ENCODE results near the gene CDH1. TPM values are rescaled to one million over a fixed set of nuclear protein-coding genes. Genes with fewer than 3 reads are reported as not detected.

Gene CDH1
- total and polyA plus RNA-seq, 12 donors = 0.01 to 0.82 (median 0.34) TPM; not detected in 7

GRCh38 chr16:68866933-68867332 lies 129.8 kb downstream of the CDH1 start:
- DNase-seq = no peak
- Histone ChIP-seq H3K36me3 (peaks cover 0 to 86% (median 18%) of the 10 kb centered on the region in 9 donors), H3K9me3 (peaks cover 0 to 4% (median 0%) of the 10 kb centered on the region in 11 donors), H3K4me1 (no peaks in the 10 kb centered on the region), H3K27me3 (no peaks in the 10 kb centered on the region), H3K27ac (no peak overlapping the region), H3K4me3 (no peak overlapping the region)
- no peak for ATAC-seq
- no peak for TF ChIP-seq CTCF (IDR thresholded peaks at IDR 0.05)
- intact Hi-C loops (cut with DNase I) = no loop called here
- WGBS, 2 donors = 92 to 97% methylated on average over 6 of the region's 6 CpGs

- H3K9me3 ChIP-seq = peaks cover 0 to 4% (median 0%) of the 10 kb centered on the region in 11 donors
- no peak for DNase-seq
- TF ChIP-seq CTCF (IDR thresholded peaks at IDR 0.05) = no peak
- no peak for ATAC-seq
- WGBS, 2 donors = 83 to 88% methylated on average over 4 of the region's 4 CpGs
- H3K36me3 ChIP-seq = peaks cover 0 to 86% (median 10%) of the 10 kb centered on the region in 9 donors
- H3K27me3 ChIP-seq = no peaks in the 10 kb centered on the region
- intact Hi-C loops (cut with DNase I) = no loop called here
- no peaks in the 10 kb centered on the region for H3K4me1 ChIP-seq
- no peak overlapping the region for H3K4me3 ChIP-seq
- no peak overlapping the region for H3K27ac ChIP-seq
These were observed 132.5 kb downstream of the CDH1 start for GRCh38 chr16:68869492-68870088.

GRCh38 chr16:68873635-68874471 lies 136.8 kb downstream of the CDH1 start:
- Histone ChIP-seq H3K9me3 (peaks cover 0 to 4% (median 0%) of the 10 kb centered on the region in 11 donors), H3K27ac (no peak overlapping the region), H3K36me3 (peaks cover 0 to 96% (median 20%) of the 10 kb centered on the region in 9 donors), H3K27me3 (no peaks in the 10 kb centered on the region), H3K4me1 (no peaks in the 10 kb centered on the region), H3K4me3 (no peak overlapping the region)
- ATAC-seq (no peak), DNase-seq (no peak)
- WGBS, 2 donors = 87 to 90% methylated on average over 7 of the region's 7 CpGs
- TF ChIP-seq CTCF (IDR thresholded peaks at IDR 0.05) = no peak
- intact Hi-C loops (cut with DNase I) = no loop called here

GRCh38 chr16:68875871-68876270 lies 138.8 kb downstream of the CDH1 start:
- H3K36me3 ChIP-seq = peaks cover 0 to 99% (median 24%) of the 10 kb centered on the region in 9 donors
- H3K9me3 ChIP-seq = peaks cover 0 to 1% (median 0%) of the 10 kb centered on the region in 11 donors
- WGBS, 2 donors = 98 to 100% methylated on average over 2 of the region's 4 CpGs
- H3K27me3 ChIP-seq = no peaks in the 10 kb centered on the region
- H3K27ac ChIP-seq = no peak overlapping the region
- no peak for TF ChIP-seq CTCF (IDR thresholded peaks at IDR 0.05)
- no peak overlapping the region for H3K4me3 ChIP-seq
- intact Hi-C loops (cut with DNase I) = no loop called here
- ATAC-seq (no peak), DNase-seq (no peak)
- H3K4me1 ChIP-seq = no peaks in the 10 kb centered on the region

Measured in heart right ventricle (tissue), 16 donors.